ENCODE measurements around the gene MYOM3.

The MYOM3 gene

GRCh38 chr1:24152631-24153494 is 40.9 kb upstream of the MYOM3 start:
- Histone ChIP-seq H2BK15ac (ENCODE audit: low read length) (peak overlapping the region; percentile 86), H3K14ac (ENCODE audit: low read length) (no peak overlapping the region), H3K23ac (ENCODE audit: low read depth, low read length, poor library complexity) (no peak overlapping the region), H2BK120ac (ENCODE audit: low read depth, low read length) (peak overlapping the region; percentile 78), H3K36me3 (replicated peaks in 1 of 2; ENCODE audit: control insufficient read depth in 2 of 2, insufficient read depth in 2 of 2, low read length in 2 of 2) (no peaks in the 10 kb centered on the region), H3K4me1 (ENCODE audit: control insufficient read depth in 2 of 2, insufficient read depth in 1 of 2, low read depth in 1 of 2, low read length in 2 of 2) (peaks cover 0 to 10% of the 10 kb centered on the region in 2 donors), H4K8ac (ENCODE audit: low read depth, low read length) (no peak overlapping the region), H3K79me1 (ENCODE audit: low read depth, low read length) (no peaks in the 10 kb centered on the region), H2BK5ac (ENCODE audit: low read length) (no peak overlapping the region), H3K4ac (ENCODE audit: low read length) (no peak overlapping the region), H3K9me3 (replicated peaks in 1 of 2; ENCODE audit: control insufficient read depth in 2 of 2, insufficient read depth in 1 of 2, low read depth in 1 of 2, low read length in 2 of 2) (no peaks in the 10 kb centered on the region), H3K9ac (ENCODE audit: low read depth, low read length, poor library complexity) (no peak overlapping the region), H4K91ac (ENCODE audit: low read depth, low read length, poor library complexity) (no peak overlapping the region), H2AFZ (ENCODE audit: low read length) (no peak overlapping the region), H3K27me3 (ENCODE audit: control insufficient read depth in 3 of 3, insufficient read depth in 3 of 3, low read depth in 1 of 3, low read length in 3 of 3) (peaks cover 0 to 33% (median 0%) of the 10 kb centered on the region in 3 experiments), H3K18ac (ENCODE audit: low read length) (peak overlapping the region; percentile 4), H2AK5ac (ENCODE audit: low read depth, low read length) (peak overlapping the region; percentile 23), H3K27ac (replicated peaks; ENCODE audit: low read length) (no peak overlapping the region), H3K4me3 (ENCODE audit: low read length in 2 of 2) (no peak overlapping the region), H2BK12ac (ENCODE audit: low read length) (no peak overlapping the region), H3K4me2 (ENCODE audit: insufficient read depth, low read length, poor library complexity, severe bottlenecking) (no peak overlapping the region)
- WGBS, 2 donors (ENCODE audit: extremely low coverage in 2 of 2, insufficient read length in 2 of 2, insufficient replicate concordance in 1 of 2) = no CpG with 5 or more reads among the region's 10 CpGs
- DNase-seq (ENCODE audit: low spot score) = no peak

- Histone ChIP-seq H2BK12ac (ENCODE audit: low read length) (no peak overlapping the region), H3K27me3 (ENCODE audit: control insufficient read depth in 3 of 3, insufficient read depth in 3 of 3, low read depth in 1 of 3, low read length in 3 of 3) (peaks cover 0 to 33% (median 0%) of the 10 kb centered on the region in 3 experiments), H3K4ac (ENCODE audit: low read length) (no peak overlapping the region), H3K27ac (replicated peaks; ENCODE audit: low read length) (peak overlapping the region; percentile 61), H3K9me3 (replicated peaks in 1 of 2; ENCODE audit: control insufficient read depth in 2 of 2, insufficient read depth in 1 of 2, low read depth in 1 of 2, low read length in 2 of 2) (no peaks in the 10 kb centered on the region), H3K14ac (ENCODE audit: low read length) (no peak overlapping the region), H3K36me3 (replicated peaks in 1 of 2; ENCODE audit: control insufficient read depth in 2 of 2, insufficient read depth in 2 of 2, low read length in 2 of 2) (no peaks in the 10 kb centered on the region), H4K8ac (ENCODE audit: low read depth, low read length) (no peak overlapping the region), H3K23ac (ENCODE audit: low read depth, low read length, poor library complexity) (no peak overlapping the region), H3K4me1 (ENCODE audit: control insufficient read depth in 2 of 2, insufficient read depth in 1 of 2, low read depth in 1 of 2, low read length in 2 of 2) (peaks cover 0 to 10% of the 10 kb centered on the region in 2 donors), H3K18ac (ENCODE audit: low read length) (no peak overlapping the region), H2BK15ac (ENCODE audit: low read length) (no peak overlapping the region), H2BK5ac (ENCODE audit: low read length) (no peak overlapping the region), H2AFZ (ENCODE audit: low read length) (no peak overlapping the region), H2AK5ac (ENCODE audit: low read depth, low read length) (no peak overlapping the region), H2BK120ac (ENCODE audit: low read depth, low read length) (no peak overlapping the region), H3K4me2 (ENCODE audit: insufficient read depth, low read length, poor library complexity, severe bottlenecking) (peak overlapping the region; percentile 82), H4K91ac (ENCODE audit: low read depth, low read length, poor library complexity) (no peak overlapping the region), H3K4me3 (ENCODE audit: low read length in 2 of 2) (no peak overlapping the region), H3K79me1 (ENCODE audit: low read depth, low read length) (no peaks in the 10 kb centered on the region), H3K9ac (ENCODE audit: low read depth, low read length, poor library complexity) (no peak overlapping the region)
- peak; percentile 71 for DNase-seq (ENCODE audit: low spot score)
- WGBS, 2 donors (ENCODE audit: extremely low coverage in 2 of 2, insufficient read length in 2 of 2, insufficient replicate concordance in 1 of 2) = no CpG with 5 or more reads among the region's 12 CpGs
Observed at GRCh38 chr1:24151175-24151533, 39.2 kb upstream of the MYOM3 start.

GRCh38 chr1:24150234-24151174 is 38.6 kb upstream of the MYOM3 start:
- no peak overlapping the region for H2BK12ac ChIP-seq (ENCODE audit: low read length)
- H3K4me2 ChIP-seq (ENCODE audit: insufficient read depth, low read length, poor library complexity, severe bottlenecking) = peak overlapping the region; percentile 82
- H3K23ac ChIP-seq (ENCODE audit: low read depth, low read length, poor library complexity) = no peak overlapping the region
- peak overlapping the region; percentile 13 for H2AFZ ChIP-seq (ENCODE audit: low read length)
- no peak overlapping the region for H4K8ac ChIP-seq (ENCODE audit: low read depth, low read length)
- peak; percentile 78 for DNase-seq (ENCODE audit: low spot score)
- H3K36me3 ChIP-seq (replicated peaks in 1 of 2; ENCODE audit: control insufficient read depth in 2 of 2, insufficient read depth in 2 of 2, low read length in 2 of 2) = no peaks in the 10 kb centered on the region
- no peak overlapping the region for H2BK120ac ChIP-seq (ENCODE audit: low read depth, low read length)
- peaks cover 0 to 10% of the 10 kb centered on the region in 2 donors for H3K4me1 ChIP-seq (ENCODE audit: control insufficient read depth in 2 of 2, insufficient read depth in 1 of 2, low read depth in 1 of 2, low read length in 2 of 2)
- H2BK5ac ChIP-seq (ENCODE audit: low read length) = no peak overlapping the region
- no peak overlapping the region for H3K4ac ChIP-seq (ENCODE audit: low read length)
- peaks cover 0 to 33% (median 0%) of the 10 kb centered on the region in 3 experiments for H3K27me3 ChIP-seq (ENCODE audit: control insufficient read depth in 3 of 3, insufficient read depth in 3 of 3, low read depth in 1 of 3, low read length in 3 of 3)
- no peak overlapping the region for H4K91ac ChIP-seq (ENCODE audit: low read depth, low read length, poor library complexity)
- peak overlapping the region in 1 of 2 donors; percentile 65 for H3K4me3 ChIP-seq (ENCODE audit: low read length in 2 of 2)
- H3K14ac ChIP-seq (ENCODE audit: low read length) = no peak overlapping the region
- no peaks in the 10 kb centered on the region for H3K79me1 ChIP-seq (ENCODE audit: low read depth, low read length)
- peak overlapping the region; percentile 38 for H3K18ac ChIP-seq (ENCODE audit: low read length)
- H3K9me3 ChIP-seq (replicated peaks in 1 of 2; ENCODE audit: control insufficient read depth in 2 of 2, insufficient read depth in 1 of 2, low read depth in 1 of 2, low read length in 2 of 2) = no peaks in the 10 kb centered on the region
- H3K27ac ChIP-seq (replicated peaks; ENCODE audit: low read length) = peak overlapping the region; percentile 61
- WGBS, 2 donors (ENCODE audit: extremely low coverage in 2 of 2, insufficient read length in 2 of 2, insufficient replicate concordance in 1 of 2) = 100% methylated on average over 1 of the region's 36 CpGs; no CpG with 5 or more reads in 1 of the 2 donors
- H2BK15ac ChIP-seq (ENCODE audit: low read length) = no peak overlapping the region
- H3K9ac ChIP-seq (ENCODE audit: low read depth, low read length, poor library complexity) = no peak overlapping the region
- no peak overlapping the region for H2AK5ac ChIP-seq (ENCODE audit: low read depth, low read length)

- Histone ChIP-seq H4K8ac (ENCODE audit: low read depth, low read length) (no peak overlapping the region), H2BK5ac (ENCODE audit: low read length) (no peak overlapping the region), H2BK12ac (ENCODE audit: low read length) (no peak overlapping the region), H3K4me2 (ENCODE audit: insufficient read depth, low read length, poor library complexity, severe bottlenecking) (no peak overlapping the region), H3K36me3 (replicated peaks in 1 of 2; ENCODE audit: control insufficient read depth in 2 of 2, insufficient read depth in 2 of 2, low read length in 2 of 2) (no peaks in the 10 kb centered on the region), H3K4me1 (ENCODE audit: control insufficient read depth in 2 of 2, insufficient read depth in 1 of 2, low read depth in 1 of 2, low read length in 2 of 2) (peaks cover 0 to 10% of the 10 kb centered on the region in 2 donors), H3K9me3 (replicated peaks in 1 of 2; ENCODE audit: control insufficient read depth in 2 of 2, insufficient read depth in 1 of 2, low read depth in 1 of 2, low read length in 2 of 2) (no peaks in the 10 kb centered on the region), H2AK5ac (ENCODE audit: low read depth, low read length) (no peak overlapping the region), H3K9ac (ENCODE audit: low read depth, low read length, poor library complexity) (no peak overlapping the region), H3K4me3 (ENCODE audit: low read length in 2 of 2) (no peak overlapping the region), H2BK120ac (ENCODE audit: low read depth, low read length) (no peak overlapping the region), H3K14ac (ENCODE audit: low read length) (no peak overlapping the region), H3K18ac (ENCODE audit: low read length) (no peak overlapping the region), H4K91ac (ENCODE audit: low read depth, low read length, poor library complexity) (no peak overlapping the region), H3K27ac (replicated peaks; ENCODE audit: low read length) (no peak overlapping the region), H3K4ac (ENCODE audit: low read length) (no peak overlapping the region), H3K27me3 (ENCODE audit: control insufficient read depth in 3 of 3, insufficient read depth in 3 of 3, low read depth in 1 of 3, low read length in 3 of 3) (peaks cover 0 to 33% (median 0%) of the 10 kb centered on the region in 3 experiments), H3K79me1 (ENCODE audit: low read depth, low read length) (no peaks in the 10 kb centered on the region), H2BK15ac (ENCODE audit: low read length) (no peak overlapping the region), H3K23ac (ENCODE audit: low read depth, low read length, poor library complexity) (peak overlapping the region; percentile 4), H2AFZ (ENCODE audit: low read length) (no peak overlapping the region)
- no CpG with 5 or more reads among the region's 5 CpGs for WGBS, 2 donors (ENCODE audit: extremely low coverage in 2 of 2, insufficient read length in 2 of 2, insufficient replicate concordance in 1 of 2)
- no peak for DNase-seq (ENCODE audit: low spot score)
Observed at GRCh38 chr1:24149866-24150233, 37.9 kb upstream of the MYOM3 start.

All from neuronal stem cell (in vitro differentiated cells).